HG03135 (cell line): ENCODE data around the gene NEFH.

ENCODE experiments used
- ATAC-seq: cut with Tn5 transposase; IDR thresholded peaks from one replicate; pipeline ENCODE4 v1.9.1; 2021; ENCODE audit warnings: mild to moderate bottlenecking, moderate library complexity; ENCODE audit not compliant: unreplicated experiment

Gene NEFH

GRCh38 chr22:29539105-29539504, 59.1 kb downstream of the NEFH start:
- no peak for ATAC-seq
